Mucosa of gallbladder (tissue), 1 donor: ENCODE results near the gene ARHGAP18. TPM values are rescaled to one million over a fixed set of nuclear protein-coding genes. Genes with fewer than 3 reads are reported as not detected.

Experiments used
- DNase-seq: peaks from one replicate; pipeline ENCODE4 v3.0.0-alpha.2; 2020; ENCODE audit warnings: low spot score
- total RNA-seq: library from RNA; stranded (reverse); gene quantifications from one replicate; pipeline ENCODE4 v1.2.1, GENCODE V29; 2021
- donor health status: DM: no; HTN: no; CAD: no.

ARHGAP18 gene
- total RNA-seq, 1 donor from 2014 or later = 17.2 TPM

- no peak for DNase-seq
These were observed 65.4 kb downstream of the ARHGAP18 start for GRCh38 chr6:129644567-129645015.

GRCh38 chr6:129643968-129644367 is 66.0 kb downstream of the ARHGAP18 start:
- DNase-seq = no peak

- no peak for DNase-seq
These were observed 66.8 kb downstream of the ARHGAP18 start for GRCh38 chr6:129643176-129643575.

GRCh38 chr6:129642322-129642721 is 67.7 kb downstream of the ARHGAP18 start:
- DNase-seq = no peak

- DNase-seq = no peak
These were observed 68.6 kb downstream of the ARHGAP18 start for GRCh38 chr6:129641344-129641743.

- DNase-seq = no peak
These were observed 71.3 kb downstream of the ARHGAP18 start for GRCh38 chr6:129638686-129639085.

- DNase-seq = peak; percentile 27
These were observed 71.8 kb downstream of the ARHGAP18 start for GRCh38 chr6:129638055-129638684.

GRCh38 chr6:129637340-129638054 is 72.5 kb downstream of the ARHGAP18 start:
- no peak for DNase-seq

- DNase-seq = no peak
These were observed 74.4 kb downstream of the ARHGAP18 start for GRCh38 chr6:129635396-129636130.

- no peak for DNase-seq
These were observed 75.4 kb downstream of the ARHGAP18 start for GRCh38 chr6:129634411-129635230.

- no peak for DNase-seq
These were observed 76.4 kb downstream of the ARHGAP18 start for GRCh38 chr6:129633529-129633928.

GRCh38 chr6:129632172-129632613 is 77.8 kb downstream of the ARHGAP18 start:
- DNase-seq = no peak

- DNase-seq = no peak
These were observed 78.9 kb downstream of the ARHGAP18 start for GRCh38 chr6:129631070-129631469.

- no peak for DNase-seq
These were observed 79.4 kb downstream of the ARHGAP18 start for GRCh38 chr6:129630596-129630995.

GRCh38 chr6:129628101-129628815 is 81.7 kb downstream of the ARHGAP18 start:
- DNase-seq = no peak

GRCh38 chr6:129624488-129624887 is 85.5 kb downstream of the ARHGAP18 start:
- DNase-seq = no peak

- DNase-seq = no peak
These were observed 86.8 kb downstream of the ARHGAP18 start for GRCh38 chr6:129623008-129623732.

GRCh38 chr6:129621252-129621651 is 88.7 kb downstream of the ARHGAP18 start:
- no peak for DNase-seq

GRCh38 chr6:129620234-129620610 is 89.8 kb downstream of the ARHGAP18 start:
- no peak for DNase-seq

GRCh38 chr6:129619579-129620233 is 90.3 kb downstream of the ARHGAP18 start:
- no peak for DNase-seq
